ENCODE results near the gene TRRAP.
"Not testable (repeated sequence)": the region's sequence is repeated elsewhere in the genome, so short reads cannot be mapped to it uniquely, and the experiment has no call there.

Gene TRRAP

DNA sequence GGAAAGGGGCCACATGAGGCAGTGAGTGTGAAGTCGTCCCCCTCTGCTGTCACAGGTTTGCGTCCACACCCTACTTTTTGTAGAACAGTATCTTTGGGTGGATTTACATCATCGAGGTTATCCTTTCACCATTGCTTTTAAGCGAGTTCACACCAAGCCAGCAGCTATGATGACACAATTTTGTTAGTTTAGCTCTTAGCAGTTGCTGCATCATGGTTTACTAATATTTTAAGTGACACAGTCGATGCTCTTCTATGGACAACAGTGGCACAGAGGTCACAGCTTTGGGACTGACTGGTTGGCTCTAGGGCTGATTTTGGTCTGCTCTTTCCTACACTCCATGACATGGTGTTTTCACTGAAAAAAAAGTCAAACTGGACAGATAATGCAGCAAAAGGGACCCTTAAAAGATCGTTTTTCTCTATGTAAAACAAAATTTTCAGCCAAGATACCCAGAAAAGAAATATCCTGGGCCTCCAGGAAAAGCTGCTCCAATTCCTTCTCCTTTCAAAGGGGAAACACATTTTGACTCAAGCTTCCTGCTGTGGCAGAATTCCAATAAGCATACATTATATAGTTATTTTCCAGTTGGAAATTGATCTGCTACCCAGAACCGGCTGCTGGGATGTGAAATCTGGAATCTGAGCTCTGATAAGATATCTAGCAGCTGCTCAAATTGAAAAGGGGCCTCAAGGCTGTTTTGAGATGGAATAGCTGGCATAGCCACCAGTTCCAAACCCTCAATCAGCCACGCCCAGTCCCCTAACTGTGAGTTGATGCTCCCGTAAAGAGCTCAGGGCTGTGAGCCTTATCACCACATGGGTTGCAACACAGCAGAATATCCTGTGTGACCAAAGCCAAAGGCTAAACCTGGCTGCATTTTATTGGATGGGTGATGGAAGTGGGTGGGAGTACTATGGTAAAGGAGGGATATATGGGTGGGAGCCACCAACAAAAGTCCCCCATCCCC is 151.4 kb downstream of the TRRAP start:
- peak; percentile 20 for DNase-seq (ENCODE audit: low spot score)

GRCh38 chr7:99030457-99030856 is 152.1 kb downstream of the TRRAP start:
- DNase-seq (ENCODE audit: low spot score) = no peak

DNA sequence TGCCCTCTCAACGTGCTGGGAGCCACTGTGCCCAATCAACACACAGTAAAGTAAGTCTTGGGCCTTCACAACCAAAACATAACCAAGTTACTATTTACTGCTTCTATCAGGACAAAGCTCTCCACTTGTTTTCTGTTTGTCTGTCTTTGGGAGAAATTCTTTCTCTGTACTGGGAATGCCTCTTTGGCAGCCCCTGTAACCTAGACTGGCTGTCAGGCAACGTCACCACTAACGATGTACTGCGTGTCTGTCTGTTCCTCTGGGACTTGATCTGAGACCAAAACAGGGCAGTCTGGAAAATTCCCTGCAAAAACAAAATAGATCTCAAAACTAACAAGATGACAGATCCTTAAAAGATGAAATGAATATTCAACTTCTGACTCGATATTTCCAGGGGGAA is 152.6 kb downstream of the TRRAP start:
- DNase-seq (ENCODE audit: low spot score) = no peak

DNA sequence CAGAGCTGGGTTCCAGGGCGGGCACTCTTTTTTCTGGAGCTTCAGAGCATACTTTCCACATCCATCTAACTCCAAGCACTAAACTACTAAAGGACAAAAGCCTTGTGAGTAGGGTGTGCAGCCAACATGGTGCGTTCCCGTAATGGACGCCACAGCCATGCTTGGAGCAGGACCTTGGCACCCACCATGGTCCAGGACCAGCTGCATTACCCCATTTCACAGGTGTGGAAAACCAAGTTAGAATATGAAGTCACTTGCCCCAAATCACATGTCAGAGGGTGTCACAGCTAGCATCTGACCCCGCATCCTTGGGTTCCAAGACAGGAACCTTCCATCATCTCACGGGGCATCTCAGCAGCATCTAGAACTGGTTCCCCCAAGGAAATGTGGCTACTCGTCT is 153.2 kb downstream of the TRRAP start:
- DNase-seq (ENCODE audit: low spot score) = no peak

- DNase-seq (ENCODE audit: low spot score) = no peak
Observed at GRCh38 chr7:99032928-99033327, 154.6 kb downstream of the TRRAP start.

GRCh38 chr7:99033765-99034164 is 155.4 kb downstream of the TRRAP start:
- DNase-seq (ENCODE audit: low spot score) = no peak

- no peak for DNase-seq (ENCODE audit: low spot score)
Observed at GRCh38 chr7:99034932-99035722, 156.8 kb downstream of the TRRAP start.

GRCh38 chr7:99035723-99036545 is 157.6 kb downstream of the TRRAP start:
- DNase-seq (ENCODE audit: low spot score) = no peak

DNA sequence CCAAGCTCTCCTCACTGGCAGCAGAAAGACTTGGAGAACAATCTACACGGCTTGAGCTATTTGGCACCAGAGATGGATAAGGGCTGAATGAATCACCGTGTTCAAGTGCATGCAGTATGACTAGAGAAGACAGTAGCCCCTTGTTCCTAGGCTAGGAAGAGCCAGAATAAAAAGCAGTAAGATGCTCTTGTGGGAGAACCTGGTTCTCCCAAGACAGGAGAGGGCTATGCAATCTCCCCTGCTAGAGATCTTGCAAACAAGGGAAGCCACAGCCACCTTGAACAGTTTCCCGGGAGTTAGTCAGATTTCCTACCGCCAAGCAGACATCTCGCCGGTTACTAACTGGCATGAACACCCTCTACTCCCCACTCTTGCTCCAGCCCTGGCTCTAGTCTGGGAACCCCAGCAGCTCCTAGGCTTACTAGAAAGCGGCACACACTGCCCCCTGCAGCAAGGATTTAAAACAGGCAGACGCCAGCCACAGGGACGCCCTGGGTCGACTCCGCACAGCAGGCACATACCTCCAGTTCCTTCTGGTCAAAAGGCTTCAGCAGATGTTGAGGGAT is 158.3 kb downstream of the TRRAP start:
- DNase-seq (ENCODE audit: low spot score) = peak; percentile 37

DNA sequence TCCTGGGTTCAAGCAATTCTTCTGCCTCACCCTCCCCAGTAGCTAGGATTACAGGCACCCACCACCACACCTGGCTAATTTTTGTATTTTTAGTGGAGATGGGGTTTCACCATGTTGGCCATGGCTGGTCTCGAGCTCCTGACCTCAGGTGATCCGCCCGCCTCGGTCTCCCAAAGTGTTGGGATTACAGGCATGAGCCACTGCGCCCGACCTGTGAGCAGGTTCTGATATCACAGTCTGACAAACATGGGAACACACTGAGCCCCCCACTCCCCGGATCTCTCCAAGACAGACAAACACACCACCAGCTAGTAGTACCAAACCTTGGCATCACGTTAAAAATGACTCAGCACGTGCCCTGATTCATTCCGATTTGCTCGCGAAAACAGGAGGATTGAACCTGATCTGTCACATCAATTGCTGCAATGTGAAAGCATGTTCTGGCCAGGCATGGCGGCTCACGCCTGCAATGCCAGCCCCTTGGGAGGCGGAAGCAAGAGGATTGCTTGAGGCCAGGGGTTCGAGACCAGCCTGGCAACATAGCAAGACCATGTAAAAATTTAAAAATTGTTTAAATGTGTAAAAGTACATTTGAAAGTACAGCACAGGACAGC is 159.1 kb downstream of the TRRAP start:
- peak; percentile 37 for DNase-seq (ENCODE audit: low spot score)

DNA sequence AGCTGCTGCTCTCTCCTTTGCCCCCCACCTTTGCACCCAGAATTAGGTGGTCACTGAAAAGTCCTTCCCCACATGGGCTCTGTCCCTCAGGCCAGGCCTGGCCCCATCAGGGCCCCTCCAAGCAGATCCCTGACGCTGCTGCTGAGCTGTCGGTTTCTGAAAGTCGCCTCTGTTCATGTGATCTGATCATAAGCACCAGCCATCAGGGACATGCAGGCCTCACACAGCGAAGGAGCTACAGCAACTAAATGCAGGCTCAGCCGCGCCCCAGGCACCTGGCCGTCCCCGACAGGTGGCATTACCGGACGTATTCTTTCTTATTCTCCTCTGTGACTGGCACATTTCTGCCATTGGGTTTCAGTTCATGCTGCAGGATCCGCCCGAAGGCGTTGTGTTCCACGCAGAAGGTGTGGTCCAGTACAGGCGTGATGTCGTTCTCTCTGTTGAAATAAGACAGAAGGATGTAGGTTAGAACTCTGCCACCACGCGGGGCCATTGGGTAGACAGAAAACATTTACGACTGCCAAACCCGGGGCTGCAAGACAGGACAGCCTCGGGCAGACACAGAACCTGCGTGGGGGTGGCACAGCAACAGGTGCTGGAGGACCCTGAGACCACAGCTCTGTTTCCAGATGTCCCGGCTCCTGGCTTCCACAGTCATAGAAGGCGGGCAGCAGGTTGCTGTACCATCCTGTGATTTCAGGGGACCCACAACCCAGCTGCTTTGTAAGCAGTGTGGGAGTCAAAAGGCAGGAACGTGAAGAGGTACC is 159.9 kb downstream of the TRRAP start:
- no peak for DNase-seq (ENCODE audit: low spot score)

DNA sequence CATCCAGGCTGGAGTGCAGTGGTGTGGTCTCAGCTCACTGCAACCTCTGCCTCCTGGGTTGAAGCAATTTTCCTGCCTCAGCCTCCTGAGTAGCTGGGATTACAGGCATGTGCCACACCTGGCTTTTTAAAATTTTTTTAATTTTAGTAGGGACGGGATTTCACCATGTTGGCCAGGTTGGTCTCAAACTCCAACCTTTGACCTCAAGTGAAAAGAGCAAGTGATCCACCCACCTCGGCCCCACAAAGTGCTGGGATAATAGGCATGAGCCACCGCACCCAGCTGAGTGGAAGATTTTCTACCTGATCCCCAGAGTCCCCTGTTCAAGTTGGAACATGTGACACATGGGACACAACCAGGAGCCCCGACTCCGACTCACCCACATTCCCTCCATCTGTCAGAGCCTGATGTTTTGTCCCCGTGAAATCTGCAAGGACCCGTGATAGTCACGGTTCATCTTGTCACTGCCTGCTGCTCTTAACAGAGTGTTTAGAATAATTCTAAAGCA is 161.1 kb downstream of the TRRAP start:
- no peak for DNase-seq (ENCODE audit: low spot score)

DNA sequence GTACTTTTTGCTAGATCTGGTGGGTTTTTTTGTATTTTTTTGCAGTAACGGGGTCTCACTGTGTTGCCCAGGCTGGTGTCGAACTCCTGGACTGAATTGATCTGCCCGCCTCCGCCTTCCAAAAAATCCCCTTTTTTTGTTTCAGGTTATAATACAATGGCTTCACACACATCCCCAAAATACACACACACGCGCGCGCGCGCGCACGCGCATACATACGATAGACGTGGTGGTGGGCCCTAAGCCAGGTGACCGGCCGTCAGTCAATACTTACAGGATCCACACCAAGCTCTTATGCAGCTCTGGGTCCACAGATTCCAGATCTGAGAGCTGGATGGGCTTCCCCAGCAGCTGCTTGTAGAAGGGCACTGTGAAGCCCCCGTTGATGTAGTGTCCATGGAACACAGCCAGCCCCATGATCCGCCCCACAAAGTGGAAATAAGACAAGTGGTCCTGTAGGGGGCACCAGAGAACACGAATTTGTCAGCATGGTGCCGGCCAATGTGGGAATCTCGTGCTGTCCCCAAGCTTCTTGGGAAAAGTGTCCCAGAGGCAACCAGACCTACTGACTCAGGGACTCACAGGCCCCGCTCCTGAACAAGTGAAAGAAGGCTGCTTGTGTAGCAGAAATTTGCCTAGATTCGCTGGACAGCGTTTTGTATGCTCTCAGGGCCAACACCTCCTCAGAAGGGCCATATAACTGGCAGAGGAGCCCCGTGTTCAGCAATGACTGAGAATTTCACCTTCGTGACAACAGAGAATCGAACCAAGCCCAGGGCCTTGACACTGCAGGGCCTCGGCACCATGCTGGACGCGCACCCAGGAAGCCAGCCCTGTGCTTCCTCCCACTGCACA is 162.0 kb downstream of the TRRAP start:
- peak; percentile 89 for DNase-seq (ENCODE audit: low spot score)

DNA sequence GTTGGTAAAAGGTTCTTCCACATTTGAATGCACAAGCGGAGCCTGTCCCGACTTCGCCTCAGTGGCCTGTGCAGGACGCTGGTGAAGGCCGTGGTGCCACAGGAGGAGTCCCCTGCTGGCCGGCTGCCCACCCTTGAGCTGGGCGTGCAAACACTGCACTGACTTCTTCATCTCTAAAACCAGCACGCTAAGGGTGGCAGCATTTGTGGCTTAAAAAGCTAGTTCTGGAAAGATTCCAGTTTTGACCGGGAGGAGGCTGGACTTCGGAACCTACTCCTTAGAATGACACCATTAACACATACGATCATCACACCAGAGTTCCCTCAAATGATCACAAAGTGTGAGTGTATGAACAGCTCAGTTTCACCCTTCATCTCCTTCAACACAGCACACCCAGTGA is 163.2 kb downstream of the TRRAP start:
- peak; percentile 23 for DNase-seq (ENCODE audit: low spot score)

- no peak for DNase-seq (ENCODE audit: low spot score)
Observed at GRCh38 chr7:99042957-99043356, 164.6 kb downstream of the TRRAP start.

- not testable (repeated sequence) for DNase-seq (ENCODE audit: low spot score)
Observed at GRCh38 chr7:99044858-99045257, 166.5 kb downstream of the TRRAP start.

GRCh38 chr7:99046262-99046661 is 167.9 kb downstream of the TRRAP start:
- DNase-seq (ENCODE audit: low spot score) = not testable (repeated sequence)

DNA sequence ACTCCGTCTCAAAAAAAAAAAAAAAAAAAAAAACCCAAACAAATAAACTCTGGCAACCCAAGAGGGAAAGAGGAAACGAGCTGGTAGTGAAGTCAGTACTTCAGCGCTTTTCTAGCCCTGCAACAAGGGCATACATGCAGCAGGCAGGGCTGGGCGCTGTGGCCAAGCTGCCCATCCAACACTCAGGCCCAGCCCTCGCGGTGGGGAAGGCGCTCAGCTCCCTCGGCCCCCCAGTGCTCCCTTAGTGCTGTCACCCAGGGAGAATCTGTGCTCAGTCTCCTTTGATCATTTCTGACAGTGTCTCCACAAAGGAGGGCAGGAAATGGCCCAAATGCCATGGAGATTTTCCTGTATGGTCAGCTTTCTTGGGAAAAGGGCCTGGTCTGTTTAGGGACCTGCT is 168.4 kb downstream of the TRRAP start:
- DNase-seq (ENCODE audit: low spot score) = no peak

GRCh38 chr7:99047526-99048077 is 169.3 kb downstream of the TRRAP start:
- DNase-seq (ENCODE audit: low spot score) = no peak
